ENCODE data around the gene BRMS1.

Gene BRMS1

DNA sequence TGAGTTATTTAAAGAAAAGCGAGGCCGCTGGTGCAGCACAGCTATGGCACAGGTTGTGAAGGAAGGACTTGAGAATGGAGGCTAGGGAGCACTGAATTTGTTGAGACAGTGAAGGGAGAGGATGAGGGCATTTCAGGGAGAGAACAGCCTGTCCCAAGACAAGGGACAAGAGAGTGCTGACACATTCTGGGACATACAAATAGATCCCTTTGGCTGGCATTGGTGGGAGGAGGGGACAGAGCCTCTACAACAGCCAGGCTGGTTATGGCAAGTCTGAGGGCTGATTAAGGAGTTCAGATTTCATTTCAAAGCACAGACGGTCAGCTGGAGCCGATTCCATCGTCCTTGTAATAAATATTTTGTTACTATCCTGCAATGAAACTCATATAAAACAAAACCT is 28.4 kb upstream of the BRMS1 start:
- peak; percentile 49 for DNase-seq (ENCODE audit: low read depth)
- TF ChIP-seq, protein P1, sequence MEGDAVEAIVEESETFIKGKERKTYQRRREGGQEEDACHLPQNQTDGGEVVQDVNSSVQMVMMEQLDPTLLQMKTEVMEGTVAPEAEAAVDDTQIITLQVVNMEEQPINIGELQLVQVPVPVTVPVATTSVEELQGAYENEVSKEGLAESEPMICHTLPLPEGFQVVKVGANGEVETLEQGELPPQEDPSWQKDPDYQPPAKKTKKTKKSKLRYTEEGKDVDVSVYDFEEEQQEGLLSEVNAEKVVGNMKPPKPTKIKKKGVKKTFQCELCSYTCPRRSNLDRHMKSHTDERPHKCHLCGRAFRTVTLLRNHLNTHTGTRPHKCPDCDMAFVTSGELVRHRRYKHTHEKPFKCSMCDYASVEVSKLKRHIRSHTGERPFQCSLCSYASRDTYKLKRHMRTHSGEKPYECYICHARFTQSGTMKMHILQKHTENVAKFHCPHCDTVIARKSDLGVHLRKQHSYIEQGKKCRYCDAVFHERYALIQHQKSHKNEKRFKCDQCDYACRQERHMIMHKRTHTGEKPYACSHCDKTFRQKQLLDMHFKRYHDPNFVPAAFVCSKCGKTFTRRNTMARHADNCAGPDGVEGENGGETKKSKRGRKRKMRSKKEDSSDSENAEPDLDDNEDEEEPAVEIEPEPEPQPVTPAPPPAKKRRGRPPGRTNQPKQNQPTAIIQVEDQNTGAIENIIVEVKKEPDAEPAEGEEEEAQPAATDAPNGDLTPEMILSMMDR (IDR thresholded peaks at IDR 0.05; ENCODE audit: control insufficient read depth, extremely low read depth, insufficient read depth): no peak

DNA sequence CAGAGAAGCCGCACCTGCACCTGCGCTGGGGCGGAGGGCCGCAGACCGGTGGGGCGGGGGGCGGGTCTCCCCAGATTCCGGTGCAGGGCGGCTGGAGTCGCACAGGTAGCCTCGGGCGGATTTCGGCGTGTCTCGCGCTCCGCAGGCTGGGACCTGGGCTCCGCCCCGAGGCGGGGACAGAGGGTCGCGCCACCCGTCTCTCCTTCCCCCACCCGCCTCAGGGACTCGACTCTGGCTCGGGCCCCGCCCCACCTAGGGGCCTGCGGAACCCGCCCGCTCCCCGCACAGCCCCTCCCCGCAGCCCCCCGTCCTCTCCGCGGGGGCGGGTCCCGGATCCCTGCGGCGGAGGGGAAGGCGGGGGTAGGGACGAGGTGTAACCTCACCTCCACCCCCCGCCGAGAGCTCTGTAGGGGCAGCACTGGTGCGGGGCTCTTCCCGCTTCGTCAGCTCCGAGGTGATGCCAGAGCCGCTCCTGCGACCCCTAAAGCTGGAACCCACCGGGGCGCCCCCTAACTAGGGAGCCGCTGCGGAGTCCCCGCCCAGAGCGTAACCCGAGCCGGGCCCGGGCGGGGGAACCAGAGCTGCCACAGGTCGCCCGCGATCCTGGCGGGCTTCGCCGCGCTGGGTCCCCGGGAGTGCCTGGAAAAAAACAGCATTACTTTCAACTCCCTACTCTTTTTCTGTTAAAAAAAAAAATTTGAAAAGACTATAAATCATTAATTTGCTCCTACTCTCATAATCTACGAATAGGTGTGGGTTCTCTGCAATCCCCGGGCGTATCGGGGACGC is 26.9 kb upstream of the BRMS1 start, which contains the start of gene SLC29A2:
SLC29A2 (minus strand) TSS at position 134 of the 789 bp plus-strand sequence. CDS start 169 bp downstream, outside the sequence.
- H3K4me3 ChIP-seq (ENCODE audit: low read depth, low read length): peak within 1 kb of the TSS; percentile 90
- no peak for DNase-seq (ENCODE audit: low read depth)
- TF ChIP-seq, protein P1 (IDR thresholded peaks at IDR 0.05; ENCODE audit: control insufficient read depth, extremely low read depth, insufficient read depth): no peak

More for the DNA sequence above, 28.4 kb upstream of the BRMS1 start:
- H3K4me3 ChIP-seq (ENCODE audit: low read depth, low read length): no peak overlapping the region

DNA sequence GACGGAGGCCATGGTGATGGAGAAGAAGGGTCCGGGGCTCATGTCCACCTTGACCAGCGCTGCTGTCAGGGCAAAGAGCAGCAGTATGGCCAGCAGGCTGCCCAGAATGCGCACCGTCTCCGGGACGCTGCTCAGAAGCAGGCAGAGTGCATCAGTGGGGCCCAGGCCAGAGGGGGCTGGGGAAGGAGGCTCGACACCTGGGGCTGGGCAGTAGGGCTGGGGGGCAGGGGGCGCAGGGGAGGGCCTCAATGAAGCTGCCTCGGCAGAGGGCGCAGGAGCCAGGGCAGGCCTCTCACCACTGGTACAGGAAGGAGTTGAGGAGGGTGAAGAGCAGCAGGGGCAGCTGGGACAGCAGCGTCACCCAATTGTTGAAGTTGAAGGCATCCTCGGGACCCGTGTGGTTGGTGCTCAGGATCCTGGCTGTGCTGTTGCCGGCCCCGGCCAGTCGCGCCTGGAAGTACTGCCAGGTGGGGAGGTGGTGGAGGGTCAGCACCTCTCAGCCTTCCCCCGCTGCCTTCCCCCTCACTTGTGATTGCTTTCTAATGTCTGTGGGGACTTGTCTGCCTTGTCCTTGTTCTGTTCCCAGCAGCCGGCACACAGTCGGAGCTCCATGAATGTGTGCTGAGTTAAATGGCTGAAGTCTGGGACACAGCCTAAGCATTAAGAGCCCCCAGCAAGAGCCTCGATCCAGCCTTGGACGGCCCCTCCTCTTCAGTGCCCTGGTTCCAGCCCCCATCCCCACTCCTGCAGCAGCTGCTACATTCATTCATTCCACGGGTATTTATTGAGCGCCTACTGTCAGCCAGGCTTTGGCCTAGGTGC is 24.4 kb upstream of the BRMS1 start:
- no peak overlapping the region for H3K4me3 ChIP-seq (ENCODE audit: low read depth, low read length)
- DNase-seq (ENCODE audit: low read depth): no peak

DNA sequence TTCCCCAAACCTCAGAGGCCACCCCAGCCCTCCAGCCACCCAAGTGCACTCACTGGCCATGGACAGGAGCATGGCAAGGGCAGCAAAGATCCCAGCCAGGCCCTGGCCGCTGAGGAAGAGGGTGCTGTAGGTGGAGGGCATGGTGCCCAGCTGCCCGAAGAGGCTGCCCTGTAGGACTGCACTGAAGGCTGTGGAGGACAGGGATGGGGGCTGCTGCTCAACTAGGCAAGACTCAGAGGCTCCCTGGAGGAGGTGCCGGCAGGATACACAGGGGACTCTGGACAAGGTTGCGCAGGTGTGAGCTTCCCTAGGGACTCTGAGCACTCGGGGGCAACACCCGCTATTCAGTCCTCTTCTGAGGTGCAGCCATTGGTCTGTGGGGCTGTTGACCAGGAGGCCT is 23.6 kb upstream of the BRMS1 start:
- DNase-seq (ENCODE audit: low read depth): no peak
- H3K4me3 ChIP-seq (ENCODE audit: low read depth, low read length): no peak overlapping the region
- TF ChIP-seq, protein P1 (IDR thresholded peaks at IDR 0.05; ENCODE audit: control insufficient read depth, extremely low read depth, insufficient read depth): no peak

More for the DNA sequence above, 24.4 kb upstream of the BRMS1 start:
- TF ChIP-seq, protein P1 (IDR thresholded peaks at IDR 0.05; ENCODE audit: control insufficient read depth, extremely low read depth, insufficient read depth): no peak

DNA sequence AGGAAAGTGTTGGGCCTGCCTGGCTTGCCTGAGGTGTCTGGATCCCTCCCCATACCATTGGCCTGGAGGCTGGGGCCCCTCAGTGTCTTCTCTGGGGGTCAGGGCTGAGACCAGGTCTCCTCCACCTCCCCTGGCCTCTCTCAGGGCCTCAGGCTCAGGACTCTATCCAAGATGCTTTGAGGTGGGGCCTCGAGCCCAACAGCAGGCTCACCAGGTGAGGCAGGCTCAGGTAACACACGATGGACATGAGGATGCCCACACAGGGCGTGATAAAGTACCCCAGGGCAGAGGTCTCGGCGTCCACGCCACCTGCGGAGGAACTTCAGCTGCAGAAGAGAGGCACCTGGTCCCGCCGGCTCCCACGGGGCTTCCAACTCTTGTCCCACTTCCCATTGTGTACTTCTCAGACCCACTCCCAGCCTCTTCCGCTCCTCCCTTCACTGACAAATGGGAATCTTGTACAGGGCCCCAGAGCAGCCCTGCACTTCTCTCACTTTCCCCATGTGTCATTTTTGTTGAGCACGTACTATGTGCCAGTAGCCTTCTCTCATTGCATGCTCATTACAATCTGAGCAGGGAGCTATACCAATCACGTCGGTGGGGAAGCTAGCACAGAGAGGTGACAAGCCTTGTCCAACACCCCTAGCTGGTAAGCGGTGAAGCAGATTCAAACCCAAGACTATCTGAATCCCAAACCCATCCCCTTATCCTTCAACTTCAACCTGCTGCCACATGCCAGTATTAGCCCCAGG is 22.8 kb upstream of the BRMS1 start:
- H3K4me3 ChIP-seq (ENCODE audit: low read depth, low read length): no peak overlapping the region
- no peak for DNase-seq (ENCODE audit: low read depth)
- TF ChIP-seq, protein P1 (IDR thresholded peaks at IDR 0.05; ENCODE audit: control insufficient read depth, extremely low read depth, insufficient read depth): no peak

DNA sequence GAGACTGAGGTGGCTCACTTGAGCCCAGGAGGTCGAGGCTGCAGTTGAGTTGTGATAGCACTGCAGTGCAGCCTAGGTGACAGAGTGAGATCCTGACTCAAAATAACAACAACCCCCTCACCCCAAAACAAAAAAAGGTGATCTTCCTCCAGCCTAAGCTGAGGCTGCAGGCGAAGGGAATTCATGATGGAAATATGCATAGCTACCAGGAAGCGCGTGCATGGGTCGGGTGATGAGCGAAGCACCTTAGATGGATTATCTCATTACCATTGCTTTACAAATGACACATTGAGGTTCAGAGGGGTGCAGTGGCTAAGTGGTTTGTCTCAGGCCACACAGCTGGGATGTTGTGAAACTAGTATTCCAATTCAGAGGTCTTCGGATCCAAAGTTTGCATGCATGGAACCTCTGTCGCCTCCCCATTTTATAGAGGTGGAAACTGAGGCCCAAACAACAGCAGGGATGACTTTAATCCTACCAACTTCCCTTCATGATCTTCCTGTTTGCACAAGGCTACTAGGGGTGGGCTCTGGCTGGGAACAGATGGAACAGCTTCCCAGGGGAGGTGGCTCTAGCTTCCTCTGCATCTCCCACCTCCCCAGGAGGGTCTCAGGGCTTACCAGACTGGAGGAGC is 22.1 kb upstream of the BRMS1 start:
- TF ChIP-seq, protein P1 (IDR thresholded peaks at IDR 0.05; ENCODE audit: control insufficient read depth, extremely low read depth, insufficient read depth): no peak
- H3K4me3 ChIP-seq (ENCODE audit: low read depth, low read length): no peak overlapping the region
- no peak for DNase-seq (ENCODE audit: low read depth)

All from LNCaP clone FGC (cell line).